Measurements from ENCODE around the gene NPB. TPM values are rescaled to one million over a fixed set of nuclear protein-coding genes. Genes with fewer than 3 reads are reported as not detected.
A peak's percentile ranks its signal among the peaks of the same experiment; 100 is the strongest.

NPB gene
- polyA plus RNA-seq, 3 donors = 0.08 to 0.16 TPM; not detected in 1

DNA sequence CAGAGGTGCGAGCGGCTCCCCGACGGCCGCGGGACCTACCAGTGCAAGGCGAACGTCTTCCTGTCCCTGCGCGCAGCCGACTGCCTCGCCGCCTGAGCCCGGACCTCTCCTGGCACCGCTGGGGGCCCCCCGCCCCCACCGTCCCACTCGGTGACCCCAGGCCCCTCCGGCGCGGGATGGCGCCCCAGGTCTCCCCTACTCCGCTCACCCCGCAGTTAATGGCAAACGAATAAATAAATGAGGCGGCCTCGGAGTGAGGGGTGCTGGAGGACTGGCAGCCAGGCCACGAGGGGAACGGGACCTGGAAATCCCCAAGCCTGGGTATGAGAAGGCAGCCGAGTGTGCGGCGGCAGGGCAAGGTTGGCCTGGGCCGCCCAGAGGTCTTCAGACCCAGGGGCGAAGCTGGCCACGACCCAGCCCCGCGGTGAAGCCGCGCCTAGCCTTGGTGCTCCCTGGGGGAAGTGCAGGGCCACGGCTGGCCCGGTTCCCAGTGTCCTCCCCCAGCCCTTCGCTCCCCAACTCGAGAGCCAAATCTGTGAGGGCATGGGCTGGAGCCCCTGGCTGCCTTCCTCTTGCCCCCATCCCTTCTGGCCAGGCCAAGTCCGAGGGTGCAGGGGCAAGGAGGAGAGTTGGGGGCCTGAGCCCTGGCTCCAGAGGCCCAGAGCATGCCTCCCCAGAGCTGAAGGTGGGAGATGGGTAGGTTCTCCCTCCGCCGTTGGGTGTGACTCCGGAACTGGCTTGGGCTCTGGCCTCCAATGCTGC is 796 bp downstream of the NPB start:
- Histone ChIP-seq H3K9me3 (replicated peaks in 1 of 2; ENCODE audit: control insufficient read depth in 1 of 2, insufficient read depth in 1 of 2, low read length in 2 of 2) (no peaks in the 10 kb centered on the region), H3K27me3 (ENCODE audit: control insufficient read depth in 2 of 2, insufficient read depth in 2 of 2, low read length in 2 of 2) (peaks cover 3 to 20% of the 10 kb centered on the region in 2 donors), H3K4me2 (replicated peaks; ENCODE audit: extremely low read depth, low read length, poor library complexity, severe bottlenecking) (peak overlapping the region; percentile 31), H3K79me2 (ENCODE audit: insufficient read depth, low read length) (peaks cover 4% of the 10 kb centered on the region), H2AFZ (ENCODE audit: insufficient read depth, low read depth, low read length, poor library complexity, severe bottlenecking) (no peak overlapping the region), H3K36me3 (replicated peaks in 1 of 2; ENCODE audit: control insufficient read depth in 1 of 2, insufficient read depth in 2 of 2, low read length in 2 of 2) (peaks cover 36 to 56% of the 10 kb centered on the region in 2 donors), H3K4me3 (replicated peaks in 1 of 3; ENCODE audit: low read depth in 2 of 3, low read length in 3 of 3) (no peak overlapping the region), H4K20me1 (ENCODE audit: insufficient read depth, low read length) (peaks cover 27% of the 10 kb centered on the region), H3K9ac (ENCODE audit: insufficient read depth, low read length, poor library complexity, severe bottlenecking) (no peak overlapping the region), H3K4me1 (ENCODE audit: control insufficient read depth in 1 of 2, insufficient read depth in 2 of 2, low read length in 2 of 2) (peaks cover 0 to 12% of the 10 kb centered on the region in 2 donors), H3K27ac (ENCODE audit: low read depth in 1 of 2, low read length in 2 of 2) (no peak overlapping the region)
- intact Hi-C loops (cut with micrococcal nuclease) = no loop called here
- peaks cover 2% of the 10 kb centered on the region for H3K4me1 Mint-ChIP-seq
- H3K27me3 Mint-ChIP-seq (ENCODE audit: low read depth in 3 of 3) = peaks cover 19 to 33% (median 21%) of the 10 kb centered on the region in 3 donors
- TF ChIP-seq, protein P1, sequence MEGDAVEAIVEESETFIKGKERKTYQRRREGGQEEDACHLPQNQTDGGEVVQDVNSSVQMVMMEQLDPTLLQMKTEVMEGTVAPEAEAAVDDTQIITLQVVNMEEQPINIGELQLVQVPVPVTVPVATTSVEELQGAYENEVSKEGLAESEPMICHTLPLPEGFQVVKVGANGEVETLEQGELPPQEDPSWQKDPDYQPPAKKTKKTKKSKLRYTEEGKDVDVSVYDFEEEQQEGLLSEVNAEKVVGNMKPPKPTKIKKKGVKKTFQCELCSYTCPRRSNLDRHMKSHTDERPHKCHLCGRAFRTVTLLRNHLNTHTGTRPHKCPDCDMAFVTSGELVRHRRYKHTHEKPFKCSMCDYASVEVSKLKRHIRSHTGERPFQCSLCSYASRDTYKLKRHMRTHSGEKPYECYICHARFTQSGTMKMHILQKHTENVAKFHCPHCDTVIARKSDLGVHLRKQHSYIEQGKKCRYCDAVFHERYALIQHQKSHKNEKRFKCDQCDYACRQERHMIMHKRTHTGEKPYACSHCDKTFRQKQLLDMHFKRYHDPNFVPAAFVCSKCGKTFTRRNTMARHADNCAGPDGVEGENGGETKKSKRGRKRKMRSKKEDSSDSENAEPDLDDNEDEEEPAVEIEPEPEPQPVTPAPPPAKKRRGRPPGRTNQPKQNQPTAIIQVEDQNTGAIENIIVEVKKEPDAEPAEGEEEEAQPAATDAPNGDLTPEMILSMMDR (IDR thresholded peaks at IDR 0.05) = no peak
- DNase-seq = no peak
- 32% methylated on average over 37 of the region's 47 CpGs for WGBS (ENCODE audit: insufficient coverage)
- H3K9me3 Mint-ChIP-seq = peaks cover 0 to 12% (median 0%) of the 10 kb centered on the region in 7 donors
- H3K36me3 Mint-ChIP-seq = peaks cover 53 to 62% of the 10 kb centered on the region in 2 donors
- peak overlapping the region in 1 of 2 donors; percentile 51 for H3K4me3 Mint-ChIP-seq
- no peak overlapping the region for H3K27ac Mint-ChIP-seq

DNA sequence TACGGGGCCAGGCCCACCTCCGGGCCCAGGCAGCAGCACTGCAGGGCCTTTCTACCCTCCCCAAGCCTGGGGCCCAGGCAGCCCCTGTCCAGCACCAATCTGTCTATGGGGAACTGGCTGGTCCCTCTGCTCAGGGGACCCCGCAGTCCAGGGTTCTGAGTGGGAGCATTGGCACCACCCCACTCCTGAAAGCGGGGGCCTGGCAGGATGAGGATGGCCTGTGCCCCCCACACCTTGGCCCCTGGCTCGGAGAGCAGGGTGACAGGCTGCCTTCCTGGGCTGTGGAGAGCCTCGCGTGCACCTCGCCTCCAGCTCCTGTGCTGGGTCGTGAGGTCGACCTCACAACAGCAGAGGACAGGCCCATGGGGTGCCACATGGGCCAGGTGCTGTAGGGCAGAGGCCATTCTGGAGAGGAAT is 1.4 kb downstream of the NPB start:
- H3K36me3 ChIP-seq (replicated peaks in 1 of 2; ENCODE audit: control insufficient read depth in 1 of 2, insufficient read depth in 2 of 2, low read length in 2 of 2) = peaks cover 35 to 54% of the 10 kb centered on the region in 2 donors

More for the DNA sequence above, 1.4 kb downstream of the NPB start:
- peaks cover 3 to 20% of the 10 kb centered on the region in 2 donors for H3K27me3 ChIP-seq (ENCODE audit: control insufficient read depth in 2 of 2, insufficient read depth in 2 of 2, low read length in 2 of 2)
- no peak overlapping the region for H3K4me3 ChIP-seq (replicated peaks in 1 of 3; ENCODE audit: low read depth in 2 of 3, low read length in 3 of 3)
- no peak for DNase-seq
- WGBS (ENCODE audit: insufficient coverage) = 95% methylated on average over 10 of the region's 10 CpGs
- H2AFZ ChIP-seq (ENCODE audit: insufficient read depth, low read depth, low read length, poor library complexity, severe bottlenecking) = no peak overlapping the region
- TF ChIP-seq, protein P1 (IDR thresholded peaks at IDR 0.05) = no peak
- H3K27ac ChIP-seq (ENCODE audit: low read depth in 1 of 2, low read length in 2 of 2) = no peak overlapping the region
- intact Hi-C loops (cut with micrococcal nuclease) = no loop called here
- no peaks in the 10 kb centered on the region for H3K9me3 ChIP-seq (replicated peaks in 1 of 2; ENCODE audit: control insufficient read depth in 1 of 2, insufficient read depth in 1 of 2, low read length in 2 of 2)
- peaks cover 51 to 62% of the 10 kb centered on the region in 2 donors for H3K36me3 Mint-ChIP-seq
- H3K4me2 ChIP-seq (replicated peaks; ENCODE audit: extremely low read depth, low read length, poor library complexity, severe bottlenecking) = no peak overlapping the region
- peaks cover 21% of the 10 kb centered on the region for H4K20me1 ChIP-seq (ENCODE audit: insufficient read depth, low read length)
- peaks cover 0 to 12% of the 10 kb centered on the region in 2 donors for H3K4me1 ChIP-seq (ENCODE audit: control insufficient read depth in 1 of 2, insufficient read depth in 2 of 2, low read length in 2 of 2)
- H3K9ac ChIP-seq (ENCODE audit: insufficient read depth, low read length, poor library complexity, severe bottlenecking) = no peak overlapping the region
- H3K27me3 Mint-ChIP-seq (ENCODE audit: low read depth in 3 of 3) = peaks cover 19 to 33% (median 21%) of the 10 kb centered on the region in 3 donors
- no peak overlapping the region for H3K27ac Mint-ChIP-seq
- H3K9me3 Mint-ChIP-seq = peaks cover 0 to 12% (median 0%) of the 10 kb centered on the region in 7 donors
- H3K4me3 Mint-ChIP-seq = peak overlapping the region in 1 of 2 donors; percentile 51
- H3K4me1 Mint-ChIP-seq = peaks cover 2% of the 10 kb centered on the region
- H3K79me2 ChIP-seq (ENCODE audit: insufficient read depth, low read length) = no peaks in the 10 kb centered on the region

Data from CD14-positive monocyte (primary cell).